ENCODE measurements around the gene YIPF5.

The YIPF5 gene

DNA sequence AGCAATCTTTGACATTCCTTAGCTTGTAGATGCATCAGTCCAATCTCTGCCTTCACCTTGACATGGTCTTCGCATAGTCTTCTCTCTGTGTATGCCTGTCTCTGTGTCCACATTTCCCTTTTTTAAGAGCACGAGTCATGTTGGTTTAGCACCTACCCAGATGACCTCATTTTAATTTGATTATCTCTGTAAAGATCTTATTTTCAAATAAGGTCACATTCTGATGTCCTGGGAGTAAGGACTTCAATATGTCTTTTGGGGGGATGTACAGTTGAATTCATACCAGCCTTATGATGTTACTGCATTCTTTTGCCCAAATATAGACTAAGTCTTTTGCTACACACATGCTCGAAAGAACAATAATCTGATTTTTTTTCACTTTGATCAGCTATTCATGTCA is 7.1 kb upstream of the YIPF5 start:
- no peak for DNase-seq

DNA sequence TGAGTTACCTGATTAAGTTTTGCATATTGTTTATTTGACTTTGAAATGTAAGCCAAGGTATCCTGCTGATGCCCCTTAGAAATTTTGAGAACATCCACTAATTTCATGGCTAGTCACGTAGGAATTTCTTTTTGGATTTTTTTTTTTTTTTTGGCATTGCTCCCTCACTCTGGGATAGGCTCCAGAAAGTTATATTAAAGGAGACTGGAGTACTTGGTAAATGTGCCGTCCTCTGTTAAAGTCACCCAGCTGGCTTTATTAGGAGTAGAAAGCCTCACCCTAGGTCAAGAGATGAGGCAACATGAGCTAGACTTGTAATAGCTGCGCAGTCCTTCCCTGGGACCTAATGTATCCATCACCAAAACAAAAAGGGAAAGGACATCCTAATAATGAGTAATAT is 3.3 kb upstream of the YIPF5 start:
- DNase-seq = no peak

- DNase-seq = no peak
Measured at GRCh38 chr5:144169904-144170275, 569 bp downstream of the YIPF5 start.

- no peak for DNase-seq
Measured at GRCh38 chr5:144167998-144168397, 2.5 kb downstream of the YIPF5 start.

- no peak for DNase-seq
Measured at GRCh38 chr5:144166696-144167095, 3.8 kb downstream of the YIPF5 start.

GRCh38 chr5:144162686-144163085 is 7.8 kb downstream of the YIPF5 start:
- no peak for DNase-seq

DNA sequence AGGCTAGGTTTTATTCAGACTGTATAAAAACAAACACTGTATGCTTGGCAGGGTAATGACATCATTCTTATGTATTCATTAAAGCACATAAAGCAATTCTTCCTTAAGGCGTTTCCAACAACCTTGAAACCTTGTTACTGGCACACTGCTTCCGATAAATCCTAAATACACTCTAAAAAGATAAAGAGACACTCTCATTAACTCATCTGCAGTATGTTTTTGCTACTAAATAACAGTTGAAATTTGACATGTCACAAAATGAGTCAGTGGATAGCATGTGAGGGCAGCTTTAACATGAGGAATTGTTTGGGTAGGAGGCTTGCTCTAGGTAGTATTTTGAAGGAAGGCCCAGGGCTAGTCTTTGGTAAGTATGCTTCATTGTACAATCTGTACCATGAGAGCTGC is 13.7 kb downstream of the YIPF5 start:
- DNase-seq = no peak

- no peak for DNase-seq
Measured at GRCh38 chr5:144151026-144151425, 19.4 kb downstream of the YIPF5 start.

DNA sequence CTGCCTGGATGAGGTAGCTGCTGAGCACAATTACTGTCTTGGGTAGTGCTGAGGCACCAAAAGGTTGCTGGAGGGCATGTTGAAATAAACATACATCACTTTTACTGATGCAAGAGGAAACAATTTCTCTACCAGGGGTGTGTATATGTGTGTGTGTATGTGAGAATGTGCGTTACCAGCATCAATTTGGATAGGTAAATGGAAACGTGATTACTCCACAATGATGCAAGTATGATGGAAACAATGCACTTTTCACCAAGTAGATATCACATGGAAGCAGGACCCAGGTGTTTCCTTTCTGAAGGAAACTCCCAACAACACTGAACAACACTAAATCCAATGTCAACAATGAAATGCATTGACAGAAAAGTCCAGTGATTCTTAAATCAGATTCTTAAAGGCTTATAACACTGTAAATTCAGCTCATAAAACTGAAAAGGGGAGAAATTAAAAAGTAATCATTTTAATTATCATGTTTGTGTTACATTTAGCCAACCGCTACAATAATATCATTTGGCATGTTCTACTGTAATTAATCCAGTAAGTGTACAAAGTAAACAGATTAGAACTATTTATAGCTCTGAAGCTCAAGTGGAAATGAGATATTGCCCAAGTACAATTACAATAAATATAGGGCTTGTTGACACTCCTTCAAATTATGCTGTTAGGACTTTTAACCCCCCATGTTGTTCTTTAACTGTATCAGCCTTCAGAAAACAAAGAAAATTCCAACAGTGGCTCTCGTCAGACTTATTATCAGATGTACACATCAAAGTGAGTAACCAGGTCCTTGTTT is 25.3 kb downstream of the YIPF5 start:
- DNase-seq = no peak

DNA sequence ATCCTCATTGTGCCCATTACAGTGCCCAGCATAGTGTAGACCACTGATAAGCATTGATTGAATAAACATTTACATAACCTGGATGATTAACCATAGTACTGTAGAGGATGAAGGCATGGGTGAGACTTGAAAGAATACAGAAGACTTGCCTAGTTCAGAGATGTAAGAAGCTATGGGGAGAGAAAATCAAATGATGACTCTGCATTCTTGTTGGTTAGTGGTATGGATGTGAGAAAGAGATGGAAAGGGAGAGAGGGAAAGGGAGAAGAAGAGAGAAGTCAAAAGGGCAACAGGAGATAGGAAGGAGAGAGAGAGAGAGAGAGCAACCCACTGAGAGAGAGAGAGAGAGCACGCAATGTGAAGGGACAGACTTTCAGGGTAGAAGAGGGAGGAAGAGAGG is 26.8 kb downstream of the YIPF5 start:
- no peak for DNase-seq

- no peak for DNase-seq
Measured at GRCh38 chr5:144142824-144143162, 27.7 kb downstream of the YIPF5 start.

DNA sequence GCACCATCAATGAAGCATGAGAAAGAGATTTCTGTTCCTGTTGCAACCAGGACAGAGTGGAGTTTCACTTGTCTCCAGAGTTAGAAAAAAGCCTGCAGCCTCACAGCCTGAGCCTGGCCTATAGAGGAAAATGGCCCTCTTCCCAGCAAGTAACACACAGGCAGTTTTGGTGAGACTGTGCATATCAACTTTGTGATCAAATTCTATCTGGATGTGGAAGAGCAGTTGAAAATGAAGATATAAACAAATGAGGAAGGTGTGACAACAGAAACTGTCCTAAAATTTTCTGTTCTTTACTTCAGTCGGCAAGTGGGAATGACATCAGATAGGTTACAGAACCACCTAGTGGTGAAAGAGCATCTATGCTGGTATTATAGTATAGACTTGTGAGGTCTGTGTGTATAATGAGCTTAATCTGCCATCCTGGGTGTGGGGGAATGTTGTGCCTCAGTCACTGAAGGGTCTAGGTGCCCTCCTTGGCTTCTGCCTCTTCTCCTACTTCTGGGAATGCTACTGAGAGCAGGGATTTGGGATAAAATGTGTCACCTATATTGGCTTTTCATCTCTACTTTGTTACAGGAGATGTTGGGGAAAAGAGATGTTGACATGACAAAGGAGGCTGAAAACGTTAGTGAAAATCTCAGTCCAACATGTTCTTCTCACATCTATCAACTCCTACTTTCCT is 28.2 kb downstream of the YIPF5 start:
- DNase-seq = peak in 2 of 6 experiments; percentile 14 to 19

DNA sequence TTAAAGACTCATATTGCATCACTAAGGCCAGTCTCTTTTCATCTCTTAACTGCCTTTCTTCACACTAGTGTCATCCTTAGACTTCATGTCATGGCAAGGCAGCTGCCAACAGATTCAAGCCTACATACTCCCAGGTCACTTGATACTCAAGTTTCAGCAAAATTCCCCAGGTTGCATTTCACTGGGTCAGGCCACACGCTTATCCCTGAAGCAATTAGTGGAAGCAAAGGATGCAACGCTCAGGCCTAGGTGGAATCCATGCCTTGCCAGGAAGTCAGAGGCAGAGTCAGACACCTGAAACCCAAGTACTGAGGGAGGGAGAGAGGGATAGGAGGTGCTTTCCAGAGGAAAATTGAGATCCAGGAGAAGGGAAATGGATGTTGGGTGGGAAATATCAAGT is 28.9 kb downstream of the YIPF5 start:
- DNase-seq = no peak

DNA sequence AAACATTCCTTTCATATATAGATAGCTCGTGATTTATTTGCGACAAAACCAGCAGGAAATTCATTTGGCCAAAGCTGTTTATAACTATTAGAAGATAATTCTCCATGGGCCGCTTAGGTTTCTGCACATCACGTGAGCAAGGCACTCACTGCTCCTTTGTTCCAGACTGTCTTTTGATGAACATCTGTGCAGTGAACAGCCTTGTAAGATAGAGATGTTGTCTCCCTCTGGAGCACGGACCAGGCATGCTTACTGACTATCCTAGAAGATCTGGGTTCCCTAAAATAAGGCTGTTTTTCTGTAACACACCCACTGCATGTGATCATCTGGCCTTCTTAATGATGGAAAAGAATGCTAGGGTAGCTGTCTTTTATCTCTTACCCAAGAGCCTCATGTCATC is 30.9 kb downstream of the YIPF5 start:
- no peak for DNase-seq

- DNase-seq = no peak
Measured at GRCh38 chr5:144135113-144135762, 35.2 kb downstream of the YIPF5 start.

- no peak for DNase-seq
Measured at GRCh38 chr5:144134194-144134826, 36.1 kb downstream of the YIPF5 start.

GRCh38 chr5:144133050-144133633 is 37.3 kb downstream of the YIPF5 start:
- no peak for DNase-seq

- DNase-seq = no peak
Measured at GRCh38 chr5:144131261-144131660, 39.2 kb downstream of the YIPF5 start.

GRCh38 chr5:144130306-144130705 is 40.2 kb downstream of the YIPF5 start:
- DNase-seq = no peak

DNA sequence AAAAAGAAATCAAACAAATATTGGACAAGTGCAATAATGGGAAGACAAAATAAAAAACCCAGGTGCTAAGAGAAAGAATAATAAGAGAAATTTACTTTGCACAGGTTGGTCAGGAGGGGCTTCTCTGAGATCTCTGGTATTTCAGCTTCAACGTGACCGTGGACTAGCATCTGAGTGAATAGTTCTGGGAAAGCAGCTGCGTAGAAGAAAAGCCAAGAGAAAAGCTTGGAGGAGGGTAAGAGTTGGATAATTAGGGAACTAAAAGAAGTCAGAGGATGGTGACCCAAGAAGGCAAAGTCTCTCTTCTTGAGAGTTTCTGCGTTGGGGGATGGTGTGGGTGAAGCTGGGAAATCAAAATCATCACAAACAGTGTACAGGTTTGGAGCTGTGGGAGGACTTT is 41.6 kb downstream of the YIPF5 start:
- DNase-seq = no peak

- no peak for DNase-seq
Measured at GRCh38 chr5:144126707-144127106, 43.8 kb downstream of the YIPF5 start.

GRCh38 chr5:144125163-144125726 is 45.2 kb downstream of the YIPF5 start:
- DNase-seq = no peak

DNA sequence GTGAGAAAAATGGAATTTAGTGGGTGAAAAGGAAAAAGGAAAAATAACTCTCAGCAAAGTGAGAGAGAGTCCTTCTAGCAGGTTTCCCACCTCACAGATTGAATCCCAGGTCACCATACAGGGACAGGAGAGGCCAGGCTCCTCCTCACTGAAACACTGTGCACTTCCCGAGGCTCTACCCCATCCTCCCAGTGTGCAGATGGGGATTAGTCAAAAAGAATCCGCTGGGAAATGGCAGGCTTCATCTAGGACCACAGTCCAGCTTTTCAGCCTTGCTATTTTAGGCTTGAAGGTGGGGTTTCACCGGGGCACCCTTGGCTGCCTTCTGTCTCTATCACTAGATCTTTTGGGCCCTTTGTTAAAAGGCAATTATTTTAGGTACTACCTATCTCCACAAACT is 47.8 kb downstream of the YIPF5 start:
- no peak for DNase-seq
